Spleen (tissue), 11 donors: ENCODE data around the gene LPP. TPM values are rescaled to one million over a fixed set of nuclear protein-coding genes. Genes with fewer than 3 reads are reported as not detected.
A peak's percentile ranks its signal among the peaks of the same experiment; 100 is the strongest.
"Not testable (repeated sequence)": the region's sequence is repeated elsewhere in the genome, so short reads cannot be mapped to it uniquely, and the experiment has no call there.

Experiments
- DNase-seq: peaks from one replicate; pipeline ENCODE4 v3.0.0-alpha.2; 2020
- H3K27ac ChIP-seq, 8 donors: fragments of 200-600 bp; sonication (generic) in 7 of 8; 1 replicate in 4 of 8; 2 replicates in 4 of 8; pipeline versions ENCODE4 v1.5.0 to v1.8.0; 2016 to 2021; ENCODE audit warnings: inconsistent platforms in 4 of 8, mild to moderate bottlenecking in 4 of 8, moderate library complexity in 1 of 8
- H3K27me3 ChIP-seq, 7 donors: fragments of 200-600 bp; sonication (generic) in 6 of 7; replicated peaks in 1 of 7; 1 replicate in 4 of 7; 2 replicates in 3 of 7; pipeline versions ENCODE4 v1.5.0 to v1.8.0; 2016 to 2021; ENCODE audit warnings: inconsistent platforms in 3 of 7, mild to moderate bottlenecking in 1 of 7
- H3K36me3 ChIP-seq, 6 donors: fragments of 200-600 bp; sonication (generic) in 5 of 6; 1 replicate in 4 of 6; 2 replicates in 2 of 6; pipeline versions ENCODE4 v1.5.0 to v1.8.0; 2016 to 2021; ENCODE audit warnings: inconsistent platforms in 2 of 6
- H3K4me1 ChIP-seq, 6 donors: fragments of 200-600 bp; sonication (generic) in 5 of 6; 1 replicate in 3 of 6; 2 replicates in 3 of 6; pipeline versions ENCODE4 v1.5.0 to v1.8.0; 2016 to 2021; ENCODE audit warnings: inconsistent platforms in 3 of 6
- H3K4me3 ChIP-seq, 8 donors: fragments of 200-600 bp; sonication (generic) in 7 of 8; 1 replicate in 4 of 8; 2 replicates in 4 of 8; pipeline versions ENCODE4 v1.5.0 to v1.8.0; 2016 to 2021; ENCODE audit warnings: inconsistent platforms in 4 of 8, mild to moderate bottlenecking in 4 of 8, moderate library complexity in 2 of 8
- H3K9me3 ChIP-seq, 8 donors: fragments of 200-600 bp; sonication (generic) in 7 of 8; 1 replicate in 4 of 8; 2 replicates in 4 of 8; pipeline versions ENCODE4 v1.5.0 to v1.8.0; 2016 to 2021; ENCODE audit warnings: inconsistent platforms in 4 of 8
- CTCF ChIP-seq, 11 experiments: fragments of 200-600 bp in 7 of 11; fragments of 450-650 bp in 4 of 11; sonication (generic) in 4 of 11; IDR thresholded peaks in 8 of 11; conservative IDR thresholded peaks in 3 of 11; 1 replicate in 7 of 11; 2 replicates in 4 of 11; pipeline versions ENCODE4 v1.4.0 to v1.8.0; 2016 to 2021; ENCODE audit warnings: antibody characterized with exemption in 11 of 11, inconsistent platforms in 4 of 11, mild to moderate bottlenecking in 1 of 11
- POLR2A ChIP-seq, 3 donors: fragments of 450-650 bp; IDR thresholded peaks; one replicate each; pipeline ENCODE4 v1.5.1; 2017; ENCODE audit warnings: antibody characterized with exemption in 3 of 3, mild to moderate bottlenecking in 1 of 3
- POLR2AphosphoS5 ChIP-seq, 3 donors: sonication (generic); formaldehyde crosslinking; IDR thresholded peaks; one replicate each; pipeline ENCODE4 v1.5.1; 2017; ENCODE audit warnings: antibody characterized with exemption in 3 of 3
- WGBS, 5 donors: extraction: QIAGEN DNeasy Blood & Tissue Kit in 3 of 5; methylation state at CpG; one replicate each; pipeline versions ENCODE4 v1.1.5 to v1.1.7; 2013 to 2018; 5-methylcytosine and 5-hydroxymethylcytosine counted together
- intact Hi-C: fragments of 100-400 bp; cut with DNase I; formaldehyde crosslinking; loops from one replicate; pipeline ENCODE4 v1.15.0; 2023; ENCODE audit warnings: low total_unique reads
- polyA plus RNA-seq, 3 donors: library from polyadenylated mRNA; stranded (reverse); fragments of 200-250 nt; gene quantifications; one replicate each; pipeline ENCODE4 v1.2.1, GENCODE V29; 2013
- total RNA-seq, 7 donors: library from RNA; depleted of rRNA in 3 of 7; stranded (reverse); fragments of >200 nt in 3 of 7; fragmentation: NEBNext Ultra II Directional in 4 of 7; extraction: Animal tissue kit (Norgen Biotek cat#: 25700) in 4 of 7; gene quantifications; one replicate each; pipeline versions ENCODE4 v1.1.0 to v1.2.1, GENCODE V29; 2016 to 2021
- donor health status: healthy with polysubstance abuse.
- donor health status: DM: no; HTN: no; CAD: no; lungs with moderate emphysema.
- donor health status: DM: no; HTN: no; CAD: no.
- donor health status: Bipolar disorder and iron deficiency.
- donor health status: healthy.
- donor health status: DM: no; HTN: no; CAD: no.
- donor health status: DM: yes; HTN: yes; CAD: no.

LPP gene
- total and polyA plus RNA-seq, 10 donors = 2.4 to 270 (median 156) TPM

GRCh38 chr3:188437926-188438325 is 284.0 kb downstream of the LPP start:
- 68 to 100% (median 94%) methylated on average over 2 of the region's 2 CpGs for WGBS, 5 donors
- Histone ChIP-seq H3K36me3 (no peaks in the 10 kb centered on the region), H3K9me3 (no peaks in the 10 kb centered on the region), H3K27me3 (no peaks in the 10 kb centered on the region), H3K4me3 (no peak overlapping the region), H3K27ac (peak overlapping the region in 3 of 8 donors; percentile 78 to 87 (median 86)), H3K4me1 (peaks cover 24 to 87% (median 49%) of the 10 kb centered on the region in 6 donors)
- TF ChIP-seq CTCF (IDR thresholded peaks at IDR 0.05 in 8 of 11, conservative IDR thresholded peaks at IDR 0.05 in 3 of 11) = no peak
- TF ChIP-seq POLR2AphosphoS5 (IDR thresholded peaks at IDR 0.05) = no peak
- no peak for TF ChIP-seq POLR2A (IDR thresholded peaks at IDR 0.05)
- DNase-seq = no peak
- intact Hi-C loops = no loop called here

- intact Hi-C loops = no loop called here
- 8 to 26% (median 11%) methylated on average over 5 of the region's 5 CpGs for WGBS, 5 donors
- Histone ChIP-seq H3K36me3 (no peaks in the 10 kb centered on the region), H3K9me3 (no peaks in the 10 kb centered on the region), H3K4me1 (peaks cover 24 to 87% (median 41%) of the 10 kb centered on the region in 6 donors), H3K4me3 (no peak overlapping the region), H3K27me3 (no peaks in the 10 kb centered on the region), H3K27ac (peak overlapping the region; percentile 73 to 87 (median 79))
- no peak for DNase-seq
- TF ChIP-seq CTCF (IDR thresholded peaks at IDR 0.05 in 8 of 11, conservative IDR thresholded peaks at IDR 0.05 in 3 of 11) (no peak), POLR2AphosphoS5 (IDR thresholded peaks at IDR 0.05) (peak in 1 of 3 donors; percentile 61), POLR2A (IDR thresholded peaks at IDR 0.05) (no peak)
Observed at GRCh38 chr3:188439080-188439479, 285.1 kb downstream of the LPP start.

- H3K4me1 ChIP-seq = peaks cover 24 to 78% (median 35%) of the 10 kb centered on the region in 6 donors
- peaks cover 0 to 4% (median 0%) of the 10 kb centered on the region in 8 donors for H3K9me3 ChIP-seq
- no peak overlapping the region for H3K4me3 ChIP-seq
- H3K27ac ChIP-seq = peak overlapping the region; percentile 17 to 87 (median 79)
- H3K27me3 ChIP-seq = no peaks in the 10 kb centered on the region
- no peak for DNase-seq
- no peak for TF ChIP-seq POLR2A (IDR thresholded peaks at IDR 0.05)
- no peak for TF ChIP-seq POLR2AphosphoS5 (IDR thresholded peaks at IDR 0.05)
- TF ChIP-seq CTCF (IDR thresholded peaks at IDR 0.05 in 8 of 11, conservative IDR thresholded peaks at IDR 0.05 in 3 of 11) = no peak
- intact Hi-C loops = no loop called here
- no peaks in the 10 kb centered on the region for H3K36me3 ChIP-seq
- WGBS, 5 donors = 42 to 61% (median 50%) methylated on average over 1 of the region's 1 CpG
Observed at GRCh38 chr3:188440340-188440972, 286.5 kb downstream of the LPP start.

GRCh38 chr3:188442430-188442829 is 288.5 kb downstream of the LPP start:
- Histone ChIP-seq H3K4me3 (no peak overlapping the region), H3K4me1 (peaks cover 24 to 87% (median 51%) of the 10 kb centered on the region in 6 donors), H3K9me3 (peaks cover 0 to 4% (median 0%) of the 10 kb centered on the region in 8 donors), H3K27ac (peak overlapping the region; percentile 0 to 86 (median 54)), H3K27me3 (no peaks in the 10 kb centered on the region), H3K36me3 (no peaks in the 10 kb centered on the region)
- TF ChIP-seq POLR2AphosphoS5 (IDR thresholded peaks at IDR 0.05) (no peak), CTCF (IDR thresholded peaks at IDR 0.05 in 8 of 11, conservative IDR thresholded peaks at IDR 0.05 in 3 of 11) (no peak), POLR2A (IDR thresholded peaks at IDR 0.05) (no peak)
- no peak for DNase-seq
- intact Hi-C loops = no loop called here
- 65 to 82% (median 76%) methylated on average over 8 of the region's 8 CpGs for WGBS, 5 donors

GRCh38 chr3:188445175-188445574 is 291.2 kb downstream of the LPP start:
- H3K4me3 ChIP-seq, H3K36me3 ChIP-seq, H3K27me3 ChIP-seq, intact Hi-C loops, DNase-seq, H3K9me3 ChIP-seq: not testable (repeated sequence)
- Histone ChIP-seq H3K4me1 (peaks cover 5 to 64% (median 29%) of the 10 kb centered on the region in 6 donors), H3K27ac (peak overlapping the region in 5 of 8 donors; percentile 60 to 78 (median 73))
- WGBS, 5 donors = 93 to 99% (median 98%) methylated on average over 4 of the region's 4 CpGs
